GM12878 (cell line): ENCODE measurements around the gene CACNA1A. TPM values are rescaled to one million over a fixed set of nuclear protein-coding genes. Genes with fewer than 3 reads are reported as not detected.

ENCODE experiments used
- ATAC-seq: fragments of 200-7000 bp; cut with Tn5 transposase; 3 replicates; pipeline ENCODE4 v1.9.1; 2020; ENCODE audit warnings: mild to moderate bottlenecking, moderate library complexity
- BruUV-seq: library from RNA; stranded (reverse); fragments of 400-500 nt; replicated peaks from 2 replicates; lab custom pipeline; 2021; lab: Mats Ljungman, UMichigan
- CTCF ChIA-PET: fragments of 300-600 bp; sonication (Branson Sonifier 250); formaldehyde crosslinking; extraction: SDS; loops from one replicate; lab custom pipeline; 2021; ENCODE audit warnings: inconsistent platforms; lab: Yijun Ruan, JAX
- POLR2A ChIA-PET: fragments of 350-600 bp; formaldehyde crosslinking; extraction: SDS; loops from one replicate; lab custom pipeline; 2021; ENCODE audit warnings: inconsistent platforms; lab: Charles Lee
- RAD21 ChIA-PET: fragments of 300-600 bp; sonication (Branson Sonifier 250); formaldehyde crosslinking; loops from one replicate; lab custom pipeline; 2023; ENCODE audit warnings: antibody characterized with exemption; ENCODE audit not compliant: unreplicated experiment; lab: Charles Lee
- SMC1A ChIA-PET: fragments of 300-600 bp; sonication (Branson Sonifier 250); formaldehyde crosslinking; loops from one replicate; lab custom pipeline; 2023; ENCODE audit not compliant: unreplicated experiment, uncharacterized antibody; lab: Charles Lee
- DNase-seq: peaks from one replicate; pipeline ENCODE4 v3.0.0-alpha.2; 2011; ENCODE audit warnings: low read depth, low spot score
- FAIRE-seq: peaks from 3 replicates; lab custom pipeline; 2011; peaks lifted over from hg19 to GRCh38; lab: Jason Lieb, UNC
- H2AFZ ChIP-seq: 2 replicates; pipeline ENCODE4 v1.6.0; 2011; ENCODE audit warnings: low read depth, low read length, control low read depth; ENCODE audit not compliant: control insufficient read depth
- H3K27ac ChIP-seq: 2 replicates; pipeline ENCODE4 v1.5.1; 2011; ENCODE audit warnings: control low read depth; ENCODE audit not compliant: control insufficient read depth, insufficient read depth
- H3K27me3 ChIP-seq, 2 experiments: replicated peaks in 1 of 2; 2 replicates each; pipeline versions ENCODE4 v1.6.0 to v1.6.1; 2011; ENCODE audit warnings: low read length in 1 of 2; ENCODE audit not compliant: control insufficient read depth in 2 of 2, insufficient read depth in 2 of 2
- H3K36me3 ChIP-seq, 2 experiments: 2 replicates each; pipeline ENCODE4 v1.5.1; 2011; ENCODE audit warnings: low read length in 1 of 2; ENCODE audit not compliant: control insufficient read depth in 2 of 2, insufficient read depth in 2 of 2
- H3K4me1 ChIP-seq: 2 replicates; pipeline ENCODE4 v1.6.1; 2011; ENCODE audit warnings: mild to moderate bottlenecking, low read length, moderate library complexity, mixed read lengths; ENCODE audit not compliant: control insufficient read depth, insufficient read depth
- H3K4me2 ChIP-seq: 2 replicates; pipeline ENCODE4 v1.6.0; 2011; ENCODE audit warnings: control low read depth; ENCODE audit not compliant: control insufficient read depth, insufficient read depth
- H3K4me3 ChIP-seq: fragments of 200-600 bp; sonication (generic); 2 replicates; pipeline ENCODE4 v1.5.1; 2016
- H3K79me2 ChIP-seq: 2 replicates; pipeline ENCODE4 v1.6.0; 2011; ENCODE audit warnings: low read length; ENCODE audit not compliant: control insufficient read depth, insufficient read depth
- H3K9ac ChIP-seq: 2 replicates; pipeline ENCODE4 v1.8.0; 2011; ENCODE audit warnings: low read length, control low read depth, mixed read lengths; ENCODE audit not compliant: control insufficient read depth, insufficient read depth
- H3K9me3 ChIP-seq: replicated peaks from 3 replicates; pipeline ENCODE4 v1.5.1; 2011; ENCODE audit warnings: mild to moderate bottlenecking, low read length; ENCODE audit not compliant: control insufficient read depth, insufficient read depth
- H4K20me1 ChIP-seq: 2 replicates; pipeline ENCODE4 v1.6.0; 2011; ENCODE audit not compliant: control insufficient read depth, insufficient read depth
- BACH1 ChIP-seq: fragments of 450-650 bp; IDR thresholded peaks from 2 replicates; pipeline ENCODE4 v1.6.1; 2017; ENCODE audit warnings: mild to moderate bottlenecking, borderline replicate concordance
- EED ChIP-seq: sonication (generic); IDR thresholded peaks from 2 replicates; pipeline ENCODE4 v1.6.1; 2016; ENCODE audit warnings: antibody characterized with exemption, low read depth
- IKZF1 ChIP-seq: fragments of 450-650 bp; conservative IDR thresholded peaks from 2 replicates; pipeline ENCODE4 v1.6.1; 2017; ENCODE audit warnings: antibody characterized with exemption, mild to moderate bottlenecking
- MTA3 ChIP-seq: IDR thresholded peaks from 2 replicates; pipeline ENCODE4 v1.6.1; 2012; ENCODE audit warnings: low read length, inconsistent platforms, borderline replicate concordance
- RBBP5 ChIP-seq: fragments of 200-600 bp; sonication (generic); conservative IDR thresholded peaks from 2 replicates; pipeline ENCODE4 v1.6.1; 2016
- ZNF24 ChIP-seq: fragments of 450-650 bp; IDR thresholded peaks from 2 replicates; pipeline ENCODE4 v1.6.1; 2017; ENCODE audit warnings: antibody characterized with exemption, mild to moderate bottlenecking
- WGBS: methylation state at CpG from one replicate; pipeline ENCODE4 v1.1.6; 2016; ENCODE audit warnings: low lambda C conversion rate; ENCODE audit not compliant: insufficient replicate concordance, insufficient coverage; ENCODE audit errors: missing lambda C conversion rate; 5-methylcytosine and 5-hydroxymethylcytosine counted together
- in situ Hi-C: fragments of 300-500 bp; cut with MboI; formaldehyde crosslinking; loops from 9 replicates; pipeline ENCODE4 v1.14.3; 2018; ENCODE audit warnings: mixed read lengths
- intact Hi-C: fragments of 100-400 bp; cut with micrococcal nuclease; formaldehyde crosslinking; loops from one replicate; pipeline ENCODE4 v1.14.2; 2022; ENCODE audit not compliant: unreplicated experiment
- polyA plus RNA-seq, 11 experiments: library from polyadenylated mRNA; depleted of rRNA in 4 of 11; unstranded in 6 of 11; stranded (reverse) in 5 of 11; fragments of >200 nt; fragmentation: Nextera tagmentation in 4 of 11; fragmentation: Illumina TruSeq in 1 of 11; extraction: Ambion mirVana in 4 of 11; extraction: Trizol in 1 of 11; gene quantifications; 1 replicate in 1 of 11; 2 replicates in 10 of 11; pipeline versions ENCODE4 v1.2.1 to v1.2.3, GENCODE V29; 2011 to 2016; ENCODE audit warnings: inconsistent platforms in 2 of 11, missing spikeins in 2 of 11, low read depth in 1 of 11
- total RNA-seq, 4 experiments: library from RNA; depleted of rRNA in 3 of 4; stranded (reverse); fragments of >200 nt in 3 of 4; fragmentation: Illumina TruSeq in 1 of 4; extraction: Trizol in 1 of 4; gene quantifications; 2 replicates each; pipeline versions ENCODE4 v1.2.1 to v1.2.3, GENCODE V29; 2013 to 2021
- TF ChIP-seq, protein P1 (sequence below), 3 experiments: IDR thresholded peaks in 2 of 3; conservative IDR thresholded peaks in 1 of 3; 2 replicates each; pipeline ENCODE4 v1.5.1; 2011; ENCODE audit warnings: low read depth in 3 of 3, low read length in 3 of 3, mild to moderate bottlenecking in 3 of 3, control low read depth in 2 of 3, moderate library complexity in 2 of 3, inconsistent platforms in 1 of 3, mixed read lengths in 1 of 3; ENCODE audit not compliant: control insufficient read depth in 2 of 3, insufficient read depth in 1 of 3; ENCODE audit errors: extremely low read depth in 1 of 3
- TF ChIP-seq, protein P2 (sequence below): fragments of 450-650 bp; IDR thresholded peaks from 2 replicates; pipeline ENCODE4 v1.6.1; 2016; ENCODE audit warnings: mild to moderate bottlenecking

The CACNA1A gene
- total and polyA plus RNA-seq, 10 of the 15 experiments (the other 5 are each of a cell fraction or from before 2014, with no cell fraction given), result 1.1 to 4.4 (median 2.5) TPM

DNA sequence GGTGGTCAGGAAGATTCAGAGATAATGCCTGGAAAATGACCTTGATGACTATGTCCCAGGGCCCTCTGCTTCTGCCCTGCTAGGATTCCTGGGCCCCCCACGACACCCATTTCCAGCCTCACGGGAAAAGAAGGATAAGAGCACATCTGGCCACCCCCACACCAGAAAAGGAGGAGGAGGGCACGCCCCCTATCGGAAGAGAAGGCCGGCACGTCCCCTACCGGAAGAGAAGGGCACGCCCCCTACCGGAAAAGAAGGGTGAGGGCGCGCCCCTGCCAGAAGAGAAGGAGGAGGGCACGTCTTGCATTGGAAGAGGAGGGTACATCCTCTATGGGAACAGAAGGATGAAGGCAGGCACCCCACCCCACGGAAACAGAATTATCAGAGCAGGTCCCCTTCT, 271.8 kb downstream of the CACNA1A start (continued):
- TF ChIP-seq ZNF24, result no peak
- peak; percentile 37; the same call in 1 of the 2 replicates for TF ChIP-seq EED
- no peak for TF ChIP-seq BACH1
- TF ChIP-seq MTA3, result no peak
- 0 out of 2 replicates have a peak, but pooled peaks have one; percentile 18 for TF ChIP-seq IKZF1
- TF ChIP-seq, protein P1, sequence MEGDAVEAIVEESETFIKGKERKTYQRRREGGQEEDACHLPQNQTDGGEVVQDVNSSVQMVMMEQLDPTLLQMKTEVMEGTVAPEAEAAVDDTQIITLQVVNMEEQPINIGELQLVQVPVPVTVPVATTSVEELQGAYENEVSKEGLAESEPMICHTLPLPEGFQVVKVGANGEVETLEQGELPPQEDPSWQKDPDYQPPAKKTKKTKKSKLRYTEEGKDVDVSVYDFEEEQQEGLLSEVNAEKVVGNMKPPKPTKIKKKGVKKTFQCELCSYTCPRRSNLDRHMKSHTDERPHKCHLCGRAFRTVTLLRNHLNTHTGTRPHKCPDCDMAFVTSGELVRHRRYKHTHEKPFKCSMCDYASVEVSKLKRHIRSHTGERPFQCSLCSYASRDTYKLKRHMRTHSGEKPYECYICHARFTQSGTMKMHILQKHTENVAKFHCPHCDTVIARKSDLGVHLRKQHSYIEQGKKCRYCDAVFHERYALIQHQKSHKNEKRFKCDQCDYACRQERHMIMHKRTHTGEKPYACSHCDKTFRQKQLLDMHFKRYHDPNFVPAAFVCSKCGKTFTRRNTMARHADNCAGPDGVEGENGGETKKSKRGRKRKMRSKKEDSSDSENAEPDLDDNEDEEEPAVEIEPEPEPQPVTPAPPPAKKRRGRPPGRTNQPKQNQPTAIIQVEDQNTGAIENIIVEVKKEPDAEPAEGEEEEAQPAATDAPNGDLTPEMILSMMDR (IDR thresholded peaks at IDR 0.05 in 2 of 3, conservative IDR thresholded peaks at IDR 0.05 in 1 of 3; ENCODE audit: control insufficient read depth in 2 of 3, extremely low read depth in 1 of 3, insufficient read depth in 1 of 3, low read depth in 3 of 3, low read length in 3 of 3), result peak; percentile 51 to 73 (median 67)

DNA sequence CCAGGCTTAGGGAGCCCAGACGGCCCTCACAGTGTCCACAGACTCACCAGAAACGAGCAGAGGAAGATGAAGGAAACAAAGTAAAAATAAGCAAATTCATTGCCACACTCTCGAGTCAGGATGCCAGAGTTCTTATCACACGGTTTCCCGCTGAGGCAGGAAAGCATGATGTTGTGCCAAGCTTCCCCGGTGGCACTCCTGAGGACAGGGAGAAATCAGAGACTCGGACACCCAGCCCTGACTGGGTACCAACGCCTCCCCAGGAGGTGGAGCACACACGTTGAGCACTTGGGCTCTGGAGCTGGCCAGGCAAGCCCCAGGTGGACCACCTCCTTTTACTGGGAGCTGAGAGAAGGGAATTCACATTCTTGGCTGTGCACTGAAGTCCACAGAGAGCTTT, 274.6 kb downstream of the CACNA1A start:
- H3K9me3 ChIP-seq, result peaks cover 9% of the 10 kb centered on the region; the same call in 1 of the 3 replicates
- ChIA-PET POLR2A (no interaction called here), SMC1A (interaction anchor here (1.1 kb wide), 1 partner anchor 36 kb away, joined by 3 read pairs; no protein-coding TSS in a partner anchor), RAD21 (no interaction called here), CTCF (interaction anchor here (0.6 to 1.4 kb wide), 2 partner anchors 18 to 99 kb away, joined by 3 to 4 read pairs; no protein-coding TSS in a partner anchor)
- no peak overlapping the region for H3K9ac ChIP-seq
- no peak overlapping the region for H3K4me3 ChIP-seq
- TF ChIP-seq, protein P2, sequence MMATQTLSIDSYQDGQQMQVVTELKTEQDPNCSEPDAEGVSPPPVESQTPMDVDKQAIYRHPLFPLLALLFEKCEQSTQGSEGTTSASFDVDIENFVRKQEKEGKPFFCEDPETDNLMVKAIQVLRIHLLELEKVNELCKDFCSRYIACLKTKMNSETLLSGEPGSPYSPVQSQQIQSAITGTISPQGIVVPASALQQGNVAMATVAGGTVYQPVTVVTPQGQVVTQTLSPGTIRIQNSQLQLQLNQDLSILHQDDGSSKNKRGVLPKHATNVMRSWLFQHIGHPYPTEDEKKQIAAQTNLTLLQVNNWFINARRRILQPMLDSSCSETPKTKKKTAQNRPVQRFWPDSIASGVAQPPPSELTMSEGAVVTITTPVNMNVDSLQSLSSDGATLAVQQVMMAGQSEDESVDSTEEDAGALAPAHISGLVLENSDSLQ, result no peak
- TF ChIP-seq RBBP5, result no peak
- intact Hi-C loops (no loop called here), in situ Hi-C loops (no loop called here)
- peaks cover 8% of the 10 kb centered on the region for H3K4me1 ChIP-seq
- DNase-seq (no peak), FAIRE-seq (no peak), ATAC-seq (no peak)
- BruUV-seq, result no TSS peak
- no peak overlapping the region for H2AFZ ChIP-seq
- H4K20me1 ChIP-seq, result no peaks in the 10 kb centered on the region
- no peak overlapping the region for H3K4me2 ChIP-seq
- 11% methylated on average over 9 of the region's 9 CpGs for WGBS
- no peaks in the 10 kb centered on the region for H3K27me3 ChIP-seq
- no peaks in the 10 kb centered on the region for H3K79me2 ChIP-seq
- no peak overlapping the region for H3K27ac ChIP-seq
- H3K36me3 ChIP-seq, result no peaks in the 10 kb centered on the region
